Measurements from ENCODE around the gene SLC25A34.
"Not testable (repeated sequence)": the region's sequence is repeated elsewhere in the genome, so short reads cannot be mapped to it uniquely, and the experiment has no call there.

The SLC25A34 gene

GRCh38 chr1:15736038-15736891, at the start of gene SLC25A34:
TSS of gene SLC25A34 (plus strand) at chr1:15736258. CDS start at chr1:15736486, 228 bp downstream.
- DNase-seq, result peak in 1 of 2 experiments; percentile 32

- DNase-seq, result no peak
Measured at GRCh38 chr1:15687446-15687845, 48.6 kb upstream of the SLC25A34 start.

- no peak for DNase-seq
Measured at GRCh38 chr1:15690317-15690716, 45.7 kb upstream of the SLC25A34 start.

GRCh38 chr1:15691434-15692032, 44.5 kb upstream of the SLC25A34 start:
- no peak for DNase-seq

- no peak for DNase-seq
Measured at GRCh38 chr1:15692121-15692682, 43.9 kb upstream of the SLC25A34 start.

- peak; percentile 22 to 59 for DNase-seq
Measured at GRCh38 chr1:15693371-15693770, 42.7 kb upstream of the SLC25A34 start.

GRCh38 chr1:15696956-15697521, 39.0 kb upstream of the SLC25A34 start:
- DNase-seq, result no peak

GRCh38 chr1:15698201-15698600, 37.9 kb upstream of the SLC25A34 start:
- no peak for DNase-seq

- not testable (repeated sequence) for DNase-seq
Measured at GRCh38 chr1:15699321-15699720, 36.7 kb upstream of the SLC25A34 start.

GRCh38 chr1:15700508-15700907, 35.5 kb upstream of the SLC25A34 start:
- DNase-seq, result no peak

- no peak for DNase-seq
Measured at GRCh38 chr1:15701784-15702183, 34.3 kb upstream of the SLC25A34 start.

GRCh38 chr1:15702722-15703550, 33.1 kb upstream of the SLC25A34 start:
- DNase-seq, result peak in 1 of 2 experiments; percentile 28

- DNase-seq, result no peak
Measured at GRCh38 chr1:15703562-15703961, 32.5 kb upstream of the SLC25A34 start.

- no peak for DNase-seq
Measured at GRCh38 chr1:15704526-15705183, 31.4 kb upstream of the SLC25A34 start.

- no peak for DNase-seq
Measured at GRCh38 chr1:15705184-15705566, 30.9 kb upstream of the SLC25A34 start.

- no peak for DNase-seq
Measured at GRCh38 chr1:15706751-15707150, 29.3 kb upstream of the SLC25A34 start.

- DNase-seq, result no peak
Measured at GRCh38 chr1:15707239-15707925, 28.7 kb upstream of the SLC25A34 start.

GRCh38 chr1:15708486-15709137, 27.4 kb upstream of the SLC25A34 start:
- no peak for DNase-seq

GRCh38 chr1:15709226-15709625, 26.8 kb upstream of the SLC25A34 start:
- no peak for DNase-seq

- no peak for DNase-seq
Measured at GRCh38 chr1:15712168-15712567, 23.9 kb upstream of the SLC25A34 start.

Measured in NCI-H524 (cell line).